ENCODE results near the gene RARRES2.

GRCh38 chr7:150383710-150384397 is 42.4 kb upstream of the RARRES2 start:
- TF ChIP-seq REST (IDR thresholded peaks at IDR 0.05; ENCODE audit: low read depth) (no peak), RAD21 (IDR thresholded peaks at IDR 0.05; ENCODE audit: low read depth) (no peak), EP300 (IDR thresholded peaks at IDR 0.05; ENCODE audit: borderline replicate concordance) (no peak), TAF1 (IDR thresholded peaks at IDR 0.05; ENCODE audit: low read depth) (no peak), MAX (IDR thresholded peaks at IDR 0.05) (no peak), ZBTB7A (IDR thresholded peaks at IDR 0.05; ENCODE audit: low read depth) (no peak), USF1 (IDR thresholded peaks at IDR 0.05) (no peak), CEBPB (IDR thresholded peaks at IDR 0.05) (no peak), CREB1 (IDR thresholded peaks at IDR 0.05; ENCODE audit: low read depth) (no peak), TEAD4 (IDR thresholded peaks at IDR 0.05) (no peak), YY1 (IDR thresholded peaks at IDR 0.05; ENCODE audit: low read depth) (no peak), EGR1 (IDR thresholded peaks at IDR 0.05) (no peak)

Measured in Ishikawa (cell line).